SIG-M5 (cell line): ENCODE data around the gene ZNF716.
"Not testable (repeated sequence)": the region's sequence is repeated elsewhere in the genome, so short reads cannot be mapped to it uniquely, and the experiment has no call there.

ENCODE experiments used
- DNase-seq: peaks from one replicate; lab custom pipeline; 2025; lab: John Stamatoyannopoulos, UW

Gene ZNF716

DNA sequence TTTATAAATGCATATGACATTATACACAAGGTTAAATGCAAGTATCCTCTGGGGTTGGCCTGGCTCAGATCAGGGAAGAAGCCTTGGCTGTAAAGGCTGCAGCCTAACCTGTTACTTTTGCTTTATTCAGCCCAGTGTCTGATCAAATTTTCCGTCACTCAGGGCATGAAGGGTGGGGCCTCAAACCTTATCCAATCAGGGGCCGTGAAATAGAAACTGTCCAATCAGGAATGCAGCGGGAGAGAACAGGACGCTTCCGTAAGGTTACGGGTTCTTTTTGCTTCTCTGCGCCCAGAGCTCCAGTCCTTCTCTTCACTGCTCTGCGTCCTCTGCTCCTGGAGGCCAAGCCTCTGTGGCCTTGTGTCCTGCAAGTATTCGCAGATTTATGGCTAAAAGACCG, at the start of gene ZNF716:
Gene ZNF716 (plus strand): TSS at position 274 of the 400 bp plus-strand sequence. CDS start 112 bp downstream, at position 386.
- no peak for DNase-seq

DNA sequence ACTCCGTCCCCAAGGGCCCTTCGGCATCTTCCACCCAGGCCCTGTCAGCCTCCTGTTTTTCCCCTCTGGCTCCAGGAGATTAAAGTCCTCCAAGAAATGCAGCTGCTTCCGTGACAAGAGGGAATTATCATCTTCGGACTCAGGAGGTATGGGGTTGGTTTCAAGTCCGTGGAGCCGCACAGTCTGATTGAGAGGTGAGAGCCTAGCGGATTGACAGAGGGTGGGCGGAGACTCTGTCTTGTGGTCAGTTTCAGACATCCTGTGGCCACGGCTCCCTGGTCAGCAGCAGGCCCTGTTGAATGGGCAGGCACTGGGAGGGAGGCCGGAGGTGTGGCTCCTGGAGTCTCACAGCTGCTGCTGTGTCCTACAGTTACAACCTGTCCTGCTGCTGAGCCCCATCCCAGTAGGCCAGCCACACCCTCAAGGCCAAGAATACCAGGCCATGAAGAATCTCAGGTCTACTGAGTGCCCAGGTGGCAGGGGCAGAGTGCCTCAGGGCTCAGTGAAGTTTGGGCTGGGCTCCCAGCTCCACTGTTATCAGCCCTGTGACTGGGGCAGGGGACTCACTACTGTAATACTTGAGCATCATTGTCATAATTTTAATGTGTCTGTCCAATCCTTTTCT, 49.3 kb upstream of the ZNF716 start:
- no peak for DNase-seq

DNA sequence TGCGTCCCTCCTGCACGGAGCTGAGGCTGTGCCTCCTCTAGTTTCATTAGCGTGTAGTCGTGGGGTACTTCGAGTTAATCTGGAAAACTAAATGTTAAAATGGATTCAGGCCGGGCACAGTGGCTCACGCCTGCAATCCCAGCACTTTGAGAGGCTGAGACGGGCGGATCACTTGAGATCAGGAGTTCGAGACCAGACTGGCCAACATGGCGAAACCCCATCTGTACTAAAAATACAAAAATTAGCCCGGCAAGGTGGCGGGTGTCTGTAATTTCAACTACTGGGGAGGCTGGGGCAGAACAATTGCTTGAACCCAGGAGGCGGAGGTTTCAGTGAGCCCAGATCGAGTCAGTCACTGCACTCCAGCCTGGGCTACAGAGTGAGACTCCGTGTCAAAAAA, 46.9 kb upstream of the ZNF716 start:
- not testable (repeated sequence) for DNase-seq

DNA sequence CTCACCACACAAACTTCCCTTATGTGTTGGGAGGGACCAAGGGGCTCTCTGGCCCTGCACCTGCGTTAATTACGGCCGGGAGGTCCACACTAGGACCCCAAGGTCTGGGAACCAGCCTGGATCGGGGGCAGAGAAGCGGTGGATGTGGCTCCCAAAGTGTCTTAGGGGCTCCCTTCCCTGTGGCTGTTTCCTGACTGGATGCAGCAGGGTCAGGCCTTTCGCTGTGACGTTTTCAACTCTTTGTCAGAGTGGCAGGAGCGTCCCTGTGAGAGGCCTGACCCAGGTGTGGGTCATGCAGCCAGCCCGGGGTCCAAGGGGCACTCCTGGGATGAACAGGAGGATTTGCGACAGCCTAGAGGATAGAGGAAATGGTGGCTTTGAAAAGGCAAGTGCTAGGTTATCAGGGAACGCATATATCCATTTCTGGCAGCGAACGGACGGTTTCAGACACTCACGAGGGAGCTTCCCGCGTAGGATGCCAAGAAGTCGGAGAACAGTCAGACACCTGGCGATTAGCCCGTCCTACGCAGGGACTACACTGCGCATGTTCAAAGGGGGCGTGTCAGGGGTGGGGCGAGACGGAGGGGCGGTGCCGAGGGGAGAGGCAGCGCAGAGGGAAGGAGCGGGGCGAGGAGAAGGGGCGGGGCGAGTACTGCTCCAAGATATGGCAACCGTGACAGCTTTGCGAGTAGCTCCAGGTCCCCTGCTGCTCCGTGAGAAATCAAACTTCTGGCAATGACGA, 46.2 kb upstream of the ZNF716 start:
- DNase-seq: no peak

DNA sequence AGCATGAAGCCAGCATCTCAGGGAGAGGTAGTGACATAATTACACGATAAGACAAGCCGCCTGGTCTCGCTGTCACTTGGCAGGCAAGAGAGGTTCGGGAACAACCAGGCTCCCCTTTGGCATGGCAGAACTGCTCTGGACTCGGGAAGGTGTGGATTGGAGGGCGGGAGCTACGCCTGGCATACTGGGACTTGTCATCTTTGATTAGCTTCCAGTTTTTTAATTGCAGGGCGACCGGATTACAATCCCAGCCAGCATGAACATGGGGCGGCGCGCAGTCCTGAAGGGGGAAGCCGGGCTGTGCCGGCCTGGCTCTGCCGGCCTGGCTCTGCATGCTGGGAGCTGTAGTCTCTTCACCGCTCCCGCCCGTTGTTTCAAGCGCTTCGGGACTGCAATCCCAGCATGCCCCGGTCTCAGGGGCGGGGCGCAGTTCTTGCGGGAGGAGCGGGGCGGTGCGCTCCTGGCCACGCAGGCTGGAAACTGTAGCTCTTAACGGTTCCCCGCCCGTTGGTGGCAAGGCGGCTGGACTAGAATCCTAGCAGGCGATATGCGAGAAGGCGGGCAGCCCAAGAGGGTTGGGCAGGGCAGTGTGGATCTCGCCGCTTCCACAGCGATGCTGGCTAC, 45.5 kb upstream of the ZNF716 start:
- DNase-seq: no peak

DNA sequence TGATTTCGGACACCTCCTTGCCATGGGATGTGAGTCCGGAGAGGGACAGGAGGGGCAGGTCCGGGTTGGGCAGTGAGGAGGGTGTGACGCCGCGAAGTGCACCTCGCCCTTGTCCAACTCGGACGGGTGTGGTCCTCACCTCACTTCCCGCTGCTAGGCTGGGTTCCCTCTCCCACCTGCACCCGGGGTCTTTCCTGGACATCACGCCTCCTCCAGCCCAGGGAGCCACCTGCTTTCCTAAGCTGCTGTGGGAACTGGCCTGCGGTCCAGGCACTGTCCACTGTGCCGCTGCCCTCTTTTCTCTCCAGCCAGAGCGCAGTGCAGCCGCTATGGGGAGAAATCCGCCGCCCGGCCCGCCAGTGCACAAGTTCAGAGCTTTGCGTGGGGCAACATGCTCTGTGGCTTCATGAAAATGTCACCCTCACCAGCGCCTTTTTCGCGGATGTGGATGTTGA, 45.0 kb upstream of the ZNF716 start:
- DNase-seq: no peak

DNA sequence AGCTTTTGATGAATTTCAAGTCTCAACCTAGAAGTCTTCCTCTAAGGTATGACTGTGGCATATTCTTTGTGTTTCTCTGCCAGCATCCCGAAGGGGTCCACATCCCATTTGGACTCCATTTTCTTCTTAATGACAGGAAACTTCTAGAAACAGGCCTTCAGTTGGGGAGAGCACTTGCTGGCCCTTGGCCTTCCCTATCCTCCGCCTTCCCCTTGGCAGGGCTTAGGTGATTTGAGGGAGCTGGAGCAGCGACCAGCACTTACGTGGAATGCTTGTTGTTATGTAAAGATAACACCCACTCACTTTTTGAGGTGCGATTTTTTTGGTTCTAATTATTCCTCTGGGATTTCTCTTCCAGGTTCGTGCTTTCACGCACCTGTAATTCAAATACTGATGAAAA, 42.9 kb upstream of the ZNF716 start:
- DNase-seq: no peak

DNA sequence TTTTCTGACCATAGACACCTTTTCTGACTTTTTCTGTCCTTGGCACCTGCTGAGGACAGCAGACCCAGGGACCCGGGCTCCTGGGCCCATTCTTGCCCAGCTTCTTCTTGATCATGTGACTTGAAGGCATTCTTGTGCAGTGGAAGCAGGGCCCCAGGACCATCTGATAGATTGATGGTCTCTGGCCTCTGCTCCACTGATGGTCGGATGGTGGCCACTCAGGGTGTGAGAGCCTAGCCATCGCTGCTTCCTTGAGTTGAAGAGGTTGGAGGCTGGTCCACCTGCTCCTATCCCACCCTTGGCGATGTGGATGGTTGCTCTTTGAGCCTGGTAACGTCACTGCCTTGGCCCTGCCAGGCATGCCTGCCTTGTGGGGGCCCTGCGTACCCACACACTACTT, 37.8 kb upstream of the ZNF716 start:
- DNase-seq: no peak

DNA sequence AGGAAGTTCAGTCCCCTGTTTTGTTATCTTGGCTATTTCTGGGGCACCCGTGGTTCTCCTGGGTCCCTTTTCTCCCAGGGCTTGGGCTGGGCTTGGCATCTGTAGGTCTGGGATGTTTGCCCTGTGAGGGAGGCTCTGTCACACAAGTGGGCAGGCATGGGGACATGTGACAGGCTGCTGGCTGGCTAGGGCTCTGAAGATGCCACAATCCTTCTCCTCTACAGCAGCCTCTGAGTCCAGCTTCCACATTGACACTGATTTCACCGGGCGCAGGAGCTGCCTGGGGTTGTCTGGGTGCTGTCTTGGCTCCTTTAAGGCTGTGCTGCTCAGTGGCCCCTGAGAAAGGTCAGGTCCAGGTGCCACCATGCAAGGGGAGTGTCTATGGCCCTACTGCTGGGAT, 37.4 kb upstream of the ZNF716 start:
- DNase-seq: no peak

DNA sequence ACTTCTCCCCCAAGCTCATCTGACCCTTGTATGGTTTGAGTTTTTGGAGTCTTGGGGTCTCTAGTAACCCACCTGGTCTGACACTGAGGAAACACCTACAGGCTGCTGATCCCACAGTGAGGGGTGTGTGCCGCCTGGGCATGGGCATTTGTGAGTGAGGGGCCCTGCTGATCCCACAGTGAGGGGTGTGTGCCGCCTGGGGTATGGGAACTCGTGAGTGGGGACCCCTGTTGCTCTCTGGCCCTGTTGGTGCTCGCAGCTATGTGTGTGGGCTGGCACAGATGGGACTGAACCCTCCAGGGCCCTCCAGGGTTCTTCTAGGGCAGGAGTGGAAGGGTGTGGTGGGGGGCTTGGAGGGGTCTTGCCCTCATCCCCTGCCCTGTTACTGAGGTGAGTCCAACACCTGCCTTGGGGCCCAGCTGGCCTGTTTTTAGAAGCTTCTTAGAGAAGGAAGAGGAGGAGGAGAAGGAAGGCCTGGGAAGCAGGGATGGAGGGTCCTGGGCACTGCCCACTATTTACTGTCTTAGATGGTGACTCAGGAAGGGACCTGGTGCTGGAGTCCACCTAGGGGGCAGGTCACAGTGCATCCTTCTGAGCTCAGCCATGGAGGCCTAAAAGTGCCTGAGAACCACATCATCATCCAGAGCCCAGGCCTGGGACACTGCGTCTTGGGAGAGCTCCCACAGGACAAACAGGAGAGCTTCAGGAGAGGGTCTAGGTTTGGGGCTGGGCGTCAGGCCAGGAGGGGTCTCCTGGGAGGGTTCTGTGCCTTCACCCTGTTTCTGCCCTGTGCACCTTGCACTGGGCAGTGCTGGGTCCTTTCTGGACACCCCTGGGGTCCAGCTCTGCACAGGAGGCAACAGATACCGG, 36.2 kb upstream of the ZNF716 start:
- DNase-seq: no peak

DNA sequence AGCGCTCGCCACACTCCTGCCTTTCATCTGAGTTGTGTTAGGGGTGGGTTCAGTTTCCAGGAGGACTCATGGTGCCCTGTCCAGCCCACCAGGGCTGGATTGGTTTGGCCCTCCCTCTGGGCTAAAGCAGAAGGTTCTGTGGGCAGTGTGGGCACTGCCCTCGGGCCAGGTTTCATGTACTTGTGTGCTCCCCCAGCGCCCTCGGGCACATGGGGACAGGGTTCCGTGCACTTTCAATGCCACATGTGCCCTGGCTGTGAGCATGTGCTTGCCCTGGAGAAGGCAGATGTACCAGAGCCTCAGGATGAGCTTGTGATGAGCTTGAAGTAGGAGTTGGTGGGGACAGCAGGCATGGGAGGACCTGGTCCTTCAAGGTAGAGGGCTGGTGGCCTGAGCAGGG, 35.6 kb upstream of the ZNF716 start:
- no peak for DNase-seq

DNA sequence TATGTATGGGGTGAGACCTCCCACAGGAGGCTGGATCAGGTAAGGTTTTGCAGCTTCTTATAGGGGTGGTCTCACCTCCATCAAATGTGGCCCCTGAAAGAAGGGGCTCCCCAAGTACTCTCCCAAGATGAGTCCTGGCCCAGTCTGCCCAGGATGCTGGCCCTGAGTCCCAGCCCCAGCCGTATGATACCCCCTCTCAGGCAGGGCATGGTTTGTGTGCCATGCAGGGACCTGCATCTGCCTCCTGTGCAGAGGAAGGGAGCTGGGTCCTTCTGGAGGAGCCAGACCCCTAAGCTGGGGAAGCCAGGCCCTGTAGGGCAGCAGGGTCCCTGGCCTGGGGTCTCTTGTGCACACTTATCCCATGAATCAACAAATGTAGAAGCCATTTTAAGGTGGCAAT, 35.1 kb upstream of the ZNF716 start:
- DNase-seq: no peak

DNA sequence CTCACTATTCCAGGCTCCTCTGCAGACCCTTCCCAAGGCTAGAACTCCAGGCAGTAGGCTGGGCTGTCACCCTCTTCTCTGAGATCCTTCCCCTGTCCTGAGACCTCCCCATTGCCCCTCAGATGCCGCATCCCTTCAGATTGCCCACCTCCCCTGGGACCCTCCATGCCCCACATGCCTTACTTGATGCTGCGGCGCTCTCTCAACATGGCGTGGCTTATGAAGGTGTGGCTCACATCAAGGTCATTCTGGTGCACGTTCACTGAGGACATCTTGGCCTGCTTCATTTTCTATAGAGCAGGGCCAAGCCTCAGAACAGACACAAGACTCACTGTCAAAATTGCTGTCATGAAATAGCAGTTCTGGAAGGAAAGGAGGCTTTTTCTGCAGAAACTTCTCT, 34.7 kb upstream of the ZNF716 start:
- DNase-seq: no peak

DNA sequence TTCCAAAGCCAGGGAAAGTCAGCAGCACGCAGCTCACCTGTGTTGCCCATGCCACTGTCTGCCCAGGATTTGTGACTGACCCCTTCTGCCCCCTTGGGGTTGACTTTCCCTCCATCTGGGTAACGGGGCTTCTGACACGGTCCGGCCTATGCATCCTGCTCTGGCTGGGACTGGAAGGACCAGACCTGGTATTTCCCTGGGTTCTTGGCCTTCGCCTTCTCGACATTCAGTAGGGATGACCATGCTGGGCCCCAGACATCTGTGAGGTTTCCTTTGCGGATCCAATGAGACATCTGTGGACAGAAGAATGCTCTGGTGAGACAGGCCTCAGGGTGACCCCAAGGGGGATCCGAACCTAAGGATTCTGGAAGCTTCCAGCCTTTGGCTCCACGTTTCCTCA, 34.2 kb upstream of the ZNF716 start:
- DNase-seq: no peak

DNA sequence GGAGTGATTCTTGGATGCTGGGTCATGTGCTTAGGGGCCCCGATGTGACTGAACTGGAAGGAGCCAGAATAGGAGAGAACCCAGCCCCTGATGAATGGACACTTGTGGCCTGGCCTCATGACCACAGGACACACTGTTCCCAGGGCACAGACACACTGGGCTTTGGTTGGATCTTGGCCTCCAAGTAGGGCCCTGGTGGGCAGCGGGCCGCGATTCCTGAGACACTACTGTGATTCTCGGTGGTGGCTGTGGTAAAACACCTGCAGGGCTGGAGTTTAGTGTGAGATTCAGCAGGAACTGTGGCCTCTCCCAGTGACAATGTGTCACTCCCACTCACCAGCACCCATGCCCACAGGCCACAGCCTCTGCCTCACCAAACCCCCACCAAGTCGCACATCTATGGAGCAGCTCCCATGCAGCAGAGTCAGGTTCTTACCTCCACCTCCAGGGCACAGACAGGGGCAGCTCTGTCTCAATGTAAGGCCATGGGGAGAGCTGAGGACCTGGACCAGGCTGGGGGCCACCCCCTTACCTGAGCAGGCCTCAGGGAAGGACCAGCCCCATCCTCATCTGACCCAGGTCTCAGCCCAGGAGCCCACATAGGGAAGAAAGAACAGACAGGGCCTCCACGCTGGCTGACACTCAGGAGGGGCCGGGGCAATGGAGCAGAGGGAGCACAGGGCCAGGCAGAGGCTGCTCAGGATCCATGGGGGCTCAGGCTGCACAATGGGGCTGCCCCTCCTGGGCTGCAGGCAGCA, 33.2 kb upstream of the ZNF716 start:
- DNase-seq: no peak

DNA sequence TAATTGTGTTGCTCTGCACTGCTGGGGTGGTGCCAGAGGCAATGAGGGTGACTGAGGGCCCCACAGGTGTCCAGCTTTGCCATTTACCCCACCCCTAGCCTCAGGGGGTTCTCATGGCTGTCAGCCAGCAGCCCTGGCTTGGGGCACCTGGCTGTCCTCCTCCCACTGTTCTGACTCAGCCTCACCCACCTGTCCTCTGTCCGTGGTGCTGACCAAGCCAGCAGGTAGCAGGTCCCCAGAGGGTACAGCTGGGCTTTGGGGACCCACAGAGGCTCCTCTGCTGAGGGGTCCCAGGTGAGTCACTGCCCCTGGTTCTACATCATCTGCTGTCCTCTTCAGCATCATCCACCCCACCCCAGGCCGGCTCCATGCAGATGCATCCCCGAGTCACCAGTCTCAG, 32.2 kb upstream of the ZNF716 start:
- DNase-seq: no peak

DNA sequence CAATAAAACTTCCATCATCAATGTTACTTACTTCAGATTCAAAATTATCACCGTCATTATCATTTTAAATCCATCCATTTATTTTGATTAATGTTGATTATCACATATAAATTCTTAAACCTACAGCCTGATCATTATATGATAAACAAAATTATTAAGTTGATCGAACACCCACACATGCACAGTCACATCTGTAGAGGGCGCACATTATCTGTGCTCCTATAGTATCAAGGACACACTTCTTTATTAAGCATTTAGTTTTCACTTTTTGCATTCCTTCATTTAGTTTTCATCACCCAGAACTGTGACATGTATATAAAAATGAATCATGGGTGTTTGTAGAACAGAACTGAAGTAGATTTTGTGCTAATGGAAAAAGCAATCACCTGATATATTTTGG, 26.2 kb upstream of the ZNF716 start:
- DNase-seq: no peak

DNA sequence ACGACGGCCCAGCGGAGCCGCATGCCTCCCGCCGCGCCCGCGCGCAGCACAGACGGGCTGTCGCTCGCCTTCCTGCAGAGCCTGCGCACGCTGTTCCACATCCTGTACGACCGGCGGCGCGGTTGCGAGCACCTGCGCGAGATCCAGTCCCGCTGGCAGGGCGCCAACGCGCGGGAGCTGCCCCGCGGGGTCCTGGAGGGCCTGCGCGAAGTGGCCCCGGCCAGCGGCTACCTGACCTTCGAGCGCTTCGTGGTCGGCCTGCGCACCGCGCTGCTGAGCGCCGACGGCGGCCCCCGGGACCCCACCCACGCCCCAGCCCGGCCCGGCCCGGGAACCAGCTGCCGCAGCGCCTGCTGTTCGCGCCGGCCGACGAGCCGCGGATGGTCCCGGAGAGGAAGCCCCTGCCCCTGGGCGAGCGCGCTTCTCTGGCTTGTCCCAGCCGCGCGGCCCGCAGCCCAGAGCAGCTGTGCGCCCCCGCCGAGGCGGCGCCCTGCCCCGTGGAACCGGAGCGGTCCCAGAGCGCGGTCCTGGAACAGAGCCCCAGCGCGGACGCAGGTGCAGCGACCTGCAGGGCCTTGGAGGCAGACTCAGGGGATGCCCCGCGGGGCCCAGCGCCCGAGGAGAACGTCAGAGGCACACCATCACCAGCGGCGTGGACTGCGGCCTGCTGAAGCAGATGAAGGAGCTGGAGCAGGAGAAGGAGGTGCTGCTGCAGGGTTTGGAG, 25.3 kb upstream of the ZNF716 start:
- DNase-seq: no peak

DNA sequence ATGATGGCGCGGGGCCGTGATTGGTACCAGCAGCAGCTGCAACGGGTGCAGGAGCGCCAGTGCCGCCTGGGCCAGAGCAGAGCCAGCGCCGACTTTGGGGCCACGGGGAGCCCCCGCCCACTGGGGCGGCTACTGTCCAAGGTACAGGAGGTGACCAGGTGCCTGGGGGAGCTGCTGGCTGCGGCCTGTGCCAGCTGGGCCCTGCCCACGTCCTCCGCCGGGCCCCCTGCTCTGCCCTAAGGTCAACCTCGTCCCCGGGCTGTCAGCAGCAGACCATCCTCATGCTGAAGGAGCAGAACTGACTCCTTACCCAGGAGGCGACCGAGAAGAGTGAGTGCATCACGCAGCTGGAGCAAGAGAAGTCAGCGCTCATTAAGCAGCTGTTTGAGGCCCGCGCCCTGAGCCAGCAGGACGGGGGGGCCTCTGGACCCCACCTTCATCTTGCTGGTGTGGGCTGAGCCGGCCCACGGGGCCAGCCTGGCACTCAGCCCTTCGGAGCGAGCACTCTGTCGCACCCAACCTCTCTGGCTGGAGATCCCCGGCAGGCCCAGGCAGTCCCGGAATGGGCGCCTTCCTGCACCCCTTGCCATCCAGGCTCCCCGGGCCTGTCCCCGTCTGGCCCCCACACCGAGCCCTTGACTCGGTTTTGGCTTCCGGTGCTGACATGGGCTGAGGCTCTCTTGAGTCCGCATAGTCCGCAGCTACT, 24.6 kb upstream of the ZNF716 start:
- no peak for DNase-seq

DNA sequence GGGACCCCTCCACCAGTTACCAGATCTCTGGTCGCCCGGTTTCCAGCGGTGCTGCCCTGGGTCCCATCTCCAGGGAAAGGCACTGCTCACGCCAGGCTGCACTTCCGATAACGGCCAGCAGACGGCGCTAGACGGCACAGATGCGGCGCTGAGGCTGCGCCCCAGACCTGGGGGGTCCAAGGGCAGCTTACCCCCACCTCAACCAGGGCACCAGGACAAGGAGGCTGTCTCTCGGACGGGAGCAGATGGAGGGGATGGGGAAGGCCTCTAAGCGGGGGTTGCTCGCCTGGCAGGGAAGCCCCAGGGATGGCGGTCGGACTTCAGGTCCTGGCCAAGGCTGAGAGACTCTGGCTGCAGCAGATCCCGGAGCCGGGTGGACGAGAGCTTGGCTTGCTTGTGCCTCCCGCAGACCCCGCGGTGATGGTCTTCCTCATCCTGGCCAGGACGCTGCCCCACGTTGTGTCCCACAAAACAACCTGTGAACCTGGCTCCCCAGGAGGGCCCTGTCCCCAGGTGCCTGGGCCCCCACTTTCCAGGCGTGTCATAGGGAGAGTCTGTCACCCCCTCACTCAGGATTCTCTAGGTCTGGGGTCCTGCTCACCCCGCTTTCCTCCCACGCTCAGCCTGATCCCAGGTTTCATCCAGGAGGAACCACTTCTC, 23.9 kb upstream of the ZNF716 start:
- no peak for DNase-seq
